ENCODE data around the gene MYO1H.

MYO1H gene

DNA sequence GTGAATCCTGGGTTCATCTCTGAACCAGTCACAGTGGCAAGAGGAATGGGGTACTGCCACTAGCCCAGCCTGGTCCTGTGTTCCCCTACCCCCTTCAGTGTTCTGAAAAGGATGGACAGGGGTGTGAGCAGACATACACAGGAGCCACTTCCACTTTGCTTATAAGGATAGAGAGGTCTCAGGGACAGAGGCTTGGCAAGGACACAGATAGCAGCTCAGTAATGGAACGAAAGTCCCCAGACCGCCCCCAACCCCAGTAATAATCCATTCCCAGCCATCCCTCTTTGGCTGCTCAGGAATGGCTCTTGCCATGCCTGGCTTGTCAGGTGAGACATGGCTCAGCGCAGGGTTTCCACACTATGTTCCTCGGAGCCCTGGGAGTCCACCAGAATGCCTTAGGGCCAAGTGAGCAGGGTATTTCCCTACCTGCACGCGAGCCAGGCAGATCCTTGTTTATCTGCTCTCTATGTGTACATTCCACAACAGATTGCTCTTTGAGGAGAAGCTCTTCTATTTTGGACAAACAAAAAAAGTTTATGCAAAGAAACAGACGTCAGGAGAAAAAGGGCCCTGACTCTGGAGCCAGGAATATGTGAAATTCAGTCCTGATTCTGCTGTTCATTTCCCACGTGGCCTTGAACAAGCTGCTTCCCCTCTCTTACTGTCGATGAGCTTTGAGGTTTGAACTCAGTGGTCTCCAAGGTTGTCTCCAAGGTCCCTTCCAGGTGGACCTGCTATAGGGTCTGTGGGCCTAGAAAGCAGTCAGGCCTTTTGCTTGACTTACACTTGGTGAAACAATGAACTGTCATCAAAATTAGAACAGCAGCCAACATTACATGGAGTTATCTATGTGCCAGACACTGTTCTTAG lies 139.7 kb downstream of the MYO1H start:
- H3K27me3 ChIP-seq (replicated peaks; ENCODE audit: control insufficient read depth, insufficient read depth, low read length) = no peaks in the 10 kb centered on the region
- H3K36me3 ChIP-seq (ENCODE audit: control insufficient read depth, insufficient read depth, low read length, severe bottlenecking) = peaks cover 90% of the 10 kb centered on the region
- no peak overlapping the region for H3K4me3 ChIP-seq (ENCODE audit: low read length)
- no peak for DNase-seq (ENCODE audit: low read depth)
- H3K9ac ChIP-seq (ENCODE audit: low read length) = no peak overlapping the region
- peaks cover 37% of the 10 kb centered on the region for H3K4me1 ChIP-seq (ENCODE audit: control insufficient read depth, insufficient read depth, low read length)
- H3K9me3 ChIP-seq (ENCODE audit: control insufficient read depth, low read length) = no peaks in the 10 kb centered on the region

DNA sequence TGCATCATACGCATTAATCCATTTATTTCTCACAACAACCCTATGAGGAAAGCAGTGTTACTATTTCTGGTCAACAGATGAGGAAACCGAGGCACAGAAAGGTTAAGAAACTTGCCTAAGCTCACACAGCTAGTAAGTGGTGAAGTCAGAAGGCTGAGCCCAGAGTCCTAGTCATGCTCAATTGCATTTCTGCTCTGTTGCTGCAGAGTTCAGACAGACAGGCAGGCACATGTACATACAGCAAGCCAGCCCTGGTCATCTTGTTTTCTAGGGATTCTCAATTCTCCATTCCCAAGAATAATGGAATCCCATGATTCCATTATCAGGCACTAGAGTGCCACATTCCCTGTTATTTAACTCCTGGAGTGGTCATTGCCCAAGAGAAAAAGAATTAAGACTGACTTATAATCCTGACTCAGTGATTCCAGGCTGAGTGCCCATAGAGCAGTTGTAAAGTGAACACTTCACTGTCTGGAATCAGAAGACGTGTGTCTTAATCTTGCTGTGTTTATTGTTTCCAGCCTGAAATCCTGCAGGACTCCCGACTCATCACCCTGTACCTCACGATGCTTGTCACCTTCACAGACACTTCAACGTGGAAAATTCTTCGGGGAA lies 140.5 kb downstream of the MYO1H start:
- Histone ChIP-seq H3K4me3 (ENCODE audit: low read length) (no peak overlapping the region), H3K9me3 (ENCODE audit: control insufficient read depth, low read length) (no peaks in the 10 kb centered on the region), H3K4me1 (ENCODE audit: control insufficient read depth, insufficient read depth, low read length) (peaks cover 37% of the 10 kb centered on the region), H3K36me3 (ENCODE audit: control insufficient read depth, insufficient read depth, low read length, severe bottlenecking) (peaks cover 96% of the 10 kb centered on the region), H3K27me3 (replicated peaks; ENCODE audit: control insufficient read depth, insufficient read depth, low read length) (no peaks in the 10 kb centered on the region), H3K9ac (ENCODE audit: low read length) (no peak overlapping the region)
- no peak for DNase-seq (ENCODE audit: low read depth)

DNA sequence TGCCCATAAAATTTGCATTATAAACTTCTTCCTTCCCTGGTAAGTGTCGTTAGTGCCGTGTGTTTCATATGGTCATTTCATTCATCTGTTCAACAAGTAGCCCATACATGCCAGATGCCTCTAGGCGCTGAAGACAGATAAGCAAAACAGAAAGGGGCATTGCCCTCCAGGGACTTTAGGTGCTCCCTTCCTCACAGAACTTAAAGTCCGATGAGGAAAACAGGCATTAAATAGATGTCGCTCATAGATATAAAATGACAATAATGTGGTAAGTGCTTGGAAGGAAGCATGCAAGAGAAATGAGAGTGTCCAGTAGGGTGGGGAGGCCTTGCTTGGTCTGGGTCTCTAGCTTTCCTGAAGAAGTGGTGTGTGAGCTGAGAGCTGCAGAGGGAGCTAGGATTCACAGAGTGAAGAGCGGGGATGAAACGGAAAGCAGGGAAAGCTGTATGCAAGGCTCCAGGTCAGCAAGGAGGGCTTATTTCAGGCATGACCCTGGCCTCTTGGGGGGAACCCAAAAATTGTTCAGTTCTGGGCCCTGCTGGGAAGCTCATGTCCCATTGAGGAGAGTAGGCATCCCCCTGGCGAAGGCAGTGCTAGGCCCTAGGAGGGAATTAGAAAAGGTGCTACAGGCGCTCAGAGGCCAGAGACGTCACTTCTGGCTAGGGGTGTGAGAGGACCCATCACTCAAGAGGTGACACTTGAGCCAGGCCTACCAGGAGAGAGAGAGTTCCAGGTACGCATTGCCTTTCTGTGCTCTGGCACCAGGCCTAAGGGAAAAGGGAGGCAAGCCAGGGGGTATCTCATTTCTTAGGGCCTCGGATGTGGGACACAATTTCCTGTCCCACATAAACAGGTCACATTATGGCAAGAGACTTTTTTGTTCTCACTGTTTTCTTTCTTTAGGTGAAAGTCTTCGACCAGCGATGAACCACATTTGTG lies 141.6 kb downstream of the MYO1H start:
- no peak for DNase-seq (ENCODE audit: low read depth)
- Histone ChIP-seq H3K27me3 (replicated peaks; ENCODE audit: control insufficient read depth, insufficient read depth, low read length) (no peaks in the 10 kb centered on the region), H3K4me1 (ENCODE audit: control insufficient read depth, insufficient read depth, low read length) (peaks cover 37% of the 10 kb centered on the region), H3K9ac (ENCODE audit: low read length) (peak overlapping the region; percentile 31), H3K9me3 (ENCODE audit: control insufficient read depth, low read length) (no peaks in the 10 kb centered on the region), H3K4me3 (ENCODE audit: low read length) (no peak overlapping the region), H3K36me3 (ENCODE audit: control insufficient read depth, insufficient read depth, low read length, severe bottlenecking) (peaks cover 92% of the 10 kb centered on the region)

DNA sequence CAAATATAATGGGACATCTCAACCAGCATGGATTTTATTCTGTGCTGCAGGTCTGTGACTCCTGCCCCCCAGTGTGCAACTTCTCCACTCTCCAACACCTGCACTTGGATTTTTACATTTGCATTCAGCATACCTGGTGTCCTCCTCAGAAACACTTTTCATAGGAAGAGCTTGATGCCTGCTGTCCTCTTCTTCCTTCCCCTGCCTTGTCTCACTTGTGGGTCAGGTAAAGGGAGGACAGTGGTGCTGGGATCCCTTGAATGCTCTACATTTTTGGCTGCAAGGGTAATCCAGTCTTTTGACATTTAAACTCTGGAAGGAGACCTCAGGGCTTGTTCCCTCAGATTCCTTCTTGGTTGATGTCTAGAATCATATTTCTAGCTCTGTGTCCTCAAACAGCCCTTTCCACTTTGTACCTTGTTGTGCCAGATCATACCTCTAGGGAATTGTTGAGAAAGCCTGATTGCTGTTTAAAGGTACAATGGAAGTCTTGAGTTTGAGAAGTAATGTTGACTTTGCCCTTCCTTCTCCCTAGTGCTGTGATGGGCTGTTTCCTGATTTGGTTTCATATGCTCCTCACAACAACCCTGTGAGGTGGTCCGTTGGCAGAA lies 142.4 kb downstream of the MYO1H start:
- H3K9me3 ChIP-seq (ENCODE audit: control insufficient read depth, low read length) = no peaks in the 10 kb centered on the region
- no peak overlapping the region for H3K4me3 ChIP-seq (ENCODE audit: low read length)
- H3K36me3 ChIP-seq (ENCODE audit: control insufficient read depth, insufficient read depth, low read length, severe bottlenecking) = peaks cover 88% of the 10 kb centered on the region
- no peak for DNase-seq (ENCODE audit: low read depth)
- H3K4me1 ChIP-seq (ENCODE audit: control insufficient read depth, insufficient read depth, low read length) = peaks cover 37% of the 10 kb centered on the region
- no peak overlapping the region for H3K9ac ChIP-seq (ENCODE audit: low read length)
- no peaks in the 10 kb centered on the region for H3K27me3 ChIP-seq (replicated peaks; ENCODE audit: control insufficient read depth, insufficient read depth, low read length)

DNA sequence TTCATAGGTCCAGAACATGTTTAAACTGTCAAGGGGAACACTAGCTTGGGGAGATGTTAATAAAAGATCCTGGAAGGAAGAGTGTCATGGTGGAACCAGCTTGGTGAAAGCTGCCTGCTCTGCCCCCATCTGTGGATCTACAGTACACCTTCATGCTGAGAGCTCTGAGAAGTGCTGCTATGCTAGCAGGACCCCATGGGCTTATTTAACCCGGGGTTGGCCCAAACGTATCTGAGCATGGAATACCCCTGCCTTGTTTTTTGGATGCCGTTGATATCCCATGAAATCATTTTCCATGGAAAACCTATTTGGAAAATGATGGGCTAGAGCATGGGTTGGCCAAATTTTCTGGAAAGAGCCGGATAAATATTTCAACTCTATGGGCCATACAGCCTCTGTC lies 144.0 kb downstream of the MYO1H start:
- Histone ChIP-seq H3K36me3 (ENCODE audit: control insufficient read depth, insufficient read depth, low read length, severe bottlenecking) (peaks cover 81% of the 10 kb centered on the region), H3K9me3 (ENCODE audit: control insufficient read depth, low read length) (no peaks in the 10 kb centered on the region), H3K4me3 (ENCODE audit: low read length) (no peak overlapping the region)

DNA sequence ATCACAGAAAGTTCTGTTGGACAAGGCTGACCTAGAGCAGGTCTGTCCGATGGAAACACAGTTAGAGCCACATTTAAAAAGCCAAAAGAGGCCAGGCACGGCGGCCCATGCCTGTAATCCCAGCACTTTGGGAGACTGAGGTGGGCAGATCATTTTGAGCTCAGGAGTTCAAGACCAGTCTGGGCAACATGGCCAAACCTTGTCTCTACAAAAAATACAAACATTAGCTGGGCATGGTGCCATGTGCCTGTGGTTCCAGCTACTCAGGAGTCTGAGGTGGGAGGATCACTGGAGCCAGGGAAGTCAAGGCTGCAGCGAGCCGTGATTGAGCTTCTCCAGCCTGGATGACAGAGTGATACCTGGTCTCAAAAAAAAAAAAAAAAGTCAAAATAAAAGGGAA lies 144.7 kb downstream of the MYO1H start:
- Histone ChIP-seq H3K9ac (ENCODE audit: low read length) (no peak overlapping the region), H3K4me1 (ENCODE audit: control insufficient read depth, insufficient read depth, low read length) (peaks cover 37% of the 10 kb centered on the region), H3K9me3 (ENCODE audit: control insufficient read depth, low read length) (no peaks in the 10 kb centered on the region), H3K27me3 (replicated peaks; ENCODE audit: control insufficient read depth, insufficient read depth, low read length) (no peaks in the 10 kb centered on the region), H3K36me3 (ENCODE audit: control insufficient read depth, insufficient read depth, low read length, severe bottlenecking) (peaks cover 77% of the 10 kb centered on the region), H3K4me3 (ENCODE audit: low read length) (no peak overlapping the region)
- no peak for DNase-seq (ENCODE audit: low read depth)

More for the DNA sequence above, 144.0 kb downstream of the MYO1H start:
- Histone ChIP-seq H3K4me1 (ENCODE audit: control insufficient read depth, insufficient read depth, low read length) (peaks cover 37% of the 10 kb centered on the region), H3K27me3 (replicated peaks; ENCODE audit: control insufficient read depth, insufficient read depth, low read length) (no peaks in the 10 kb centered on the region), H3K9ac (ENCODE audit: low read length) (no peak overlapping the region)
- no peak for DNase-seq (ENCODE audit: low read depth)

DNA sequence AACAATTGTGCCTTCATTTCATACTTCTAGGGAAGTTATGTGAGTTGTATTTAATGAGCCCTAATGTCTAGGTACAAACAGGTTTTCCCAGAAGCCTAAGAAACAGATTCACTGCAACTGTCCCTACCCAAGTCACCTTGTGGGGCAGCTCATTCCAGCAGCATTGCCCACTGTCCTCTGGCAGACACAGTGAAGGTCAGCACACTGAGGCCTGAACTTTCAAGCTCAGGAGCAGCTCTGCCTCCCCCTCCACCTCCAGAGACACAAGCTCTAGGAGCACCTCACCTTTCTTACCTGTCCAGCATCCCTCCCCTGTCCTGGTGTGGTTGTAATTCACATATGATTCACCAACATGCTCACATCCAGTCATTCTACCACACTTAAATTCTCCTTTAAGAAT lies 145.4 kb downstream of the MYO1H start:
- H3K4me1 ChIP-seq (ENCODE audit: control insufficient read depth, insufficient read depth, low read length) = peaks cover 31% of the 10 kb centered on the region
- no peaks in the 10 kb centered on the region for H3K27me3 ChIP-seq (replicated peaks; ENCODE audit: control insufficient read depth, insufficient read depth, low read length)
- H3K4me3 ChIP-seq (ENCODE audit: low read length) = no peak overlapping the region
- H3K9me3 ChIP-seq (ENCODE audit: control insufficient read depth, low read length) = no peaks in the 10 kb centered on the region
- no peak overlapping the region for H3K9ac ChIP-seq (ENCODE audit: low read length)
- peaks cover 77% of the 10 kb centered on the region for H3K36me3 ChIP-seq (ENCODE audit: control insufficient read depth, insufficient read depth, low read length, severe bottlenecking)
- no peak for DNase-seq (ENCODE audit: low read depth)

DNA sequence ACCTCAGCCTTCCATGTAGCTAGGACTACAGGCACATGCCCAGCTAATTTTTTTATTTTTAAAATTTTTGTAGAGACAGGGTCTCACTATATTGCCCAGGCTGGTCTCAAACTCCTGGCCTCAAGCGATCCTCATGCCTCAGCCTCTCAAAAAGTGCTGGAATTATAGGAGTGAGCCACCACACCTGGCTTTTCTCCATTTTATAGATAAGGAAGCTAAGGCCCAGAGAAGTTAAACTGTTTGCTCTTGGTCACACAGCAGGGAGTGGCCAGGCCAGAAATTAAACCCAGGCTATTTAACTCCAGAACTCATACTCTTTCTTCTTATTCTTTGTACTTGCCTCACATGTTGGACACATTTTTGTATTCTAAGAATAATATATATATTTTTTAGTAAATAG lies 146.2 kb downstream of the MYO1H start:
- Histone ChIP-seq H3K27me3 (replicated peaks; ENCODE audit: control insufficient read depth, insufficient read depth, low read length) (no peaks in the 10 kb centered on the region), H3K4me1 (ENCODE audit: control insufficient read depth, insufficient read depth, low read length) (peaks cover 24% of the 10 kb centered on the region), H3K9ac (ENCODE audit: low read length) (no peak overlapping the region), H3K4me3 (ENCODE audit: low read length) (no peak overlapping the region), H3K9me3 (ENCODE audit: control insufficient read depth, low read length) (no peaks in the 10 kb centered on the region), H3K36me3 (ENCODE audit: control insufficient read depth, insufficient read depth, low read length, severe bottlenecking) (peaks cover 78% of the 10 kb centered on the region)
- DNase-seq (ENCODE audit: low read depth) = no peak

DNA sequence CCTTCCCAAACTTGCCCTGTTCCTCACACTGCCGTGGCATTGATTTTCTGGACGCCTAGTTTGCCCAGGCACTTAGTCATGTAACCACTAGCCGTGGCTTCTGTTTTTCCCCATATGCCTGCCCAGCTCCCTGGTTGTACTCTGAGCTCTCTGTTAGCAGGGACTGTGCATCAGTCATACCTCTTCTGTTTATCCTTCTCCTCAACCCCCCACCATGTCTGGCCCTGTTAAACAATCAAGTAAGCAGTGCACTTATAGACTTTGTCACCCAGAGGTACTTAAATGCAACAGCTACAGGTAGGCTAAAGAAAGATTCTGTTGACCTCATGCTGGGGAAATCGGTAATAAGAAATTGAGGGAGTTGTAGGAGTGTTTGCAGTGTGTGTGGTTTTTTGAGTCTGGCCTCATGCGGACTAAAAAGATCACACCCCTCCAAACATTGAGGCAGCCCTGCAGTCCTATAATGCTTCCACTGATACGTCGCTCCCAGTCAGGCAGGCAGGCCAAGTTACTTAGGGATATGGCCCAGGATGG lies 146.7 kb downstream of the MYO1H start:
- H3K36me3 ChIP-seq (ENCODE audit: control insufficient read depth, insufficient read depth, low read length, severe bottlenecking) = peaks cover 78% of the 10 kb centered on the region
- no peak for DNase-seq (ENCODE audit: low read depth)
- H3K9me3 ChIP-seq (ENCODE audit: control insufficient read depth, low read length) = no peaks in the 10 kb centered on the region
- H3K9ac ChIP-seq (ENCODE audit: low read length) = no peak overlapping the region
- no peak overlapping the region for H3K4me3 ChIP-seq (ENCODE audit: low read length)
- H3K4me1 ChIP-seq (ENCODE audit: control insufficient read depth, insufficient read depth, low read length) = peaks cover 23% of the 10 kb centered on the region
- no peaks in the 10 kb centered on the region for H3K27me3 ChIP-seq (replicated peaks; ENCODE audit: control insufficient read depth, insufficient read depth, low read length)

DNA sequence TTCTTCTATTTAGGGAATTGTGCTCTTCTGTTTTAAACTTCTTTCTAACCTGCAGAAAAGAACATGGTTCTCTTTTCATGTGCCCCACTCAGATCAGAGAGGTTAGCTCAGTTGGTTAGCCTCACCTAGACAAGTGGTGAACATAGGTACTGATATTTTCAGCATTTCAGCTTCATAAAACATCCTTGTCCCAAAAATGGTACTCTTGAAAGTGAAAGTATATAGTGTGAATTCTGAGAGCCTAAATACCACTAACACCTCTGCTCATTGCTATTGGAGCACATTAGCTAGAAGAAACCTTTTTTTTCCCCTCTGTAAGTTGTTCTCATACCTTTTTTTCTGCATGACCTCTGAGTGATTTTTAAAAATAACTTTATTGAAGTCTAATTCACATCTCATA lies 147.3 kb downstream of the MYO1H start:
- no peaks in the 10 kb centered on the region for H3K27me3 ChIP-seq (replicated peaks; ENCODE audit: control insufficient read depth, insufficient read depth, low read length)
- H3K36me3 ChIP-seq (ENCODE audit: control insufficient read depth, insufficient read depth, low read length, severe bottlenecking) = peaks cover 77% of the 10 kb centered on the region
- H3K4me1 ChIP-seq (ENCODE audit: control insufficient read depth, insufficient read depth, low read length) = peaks cover 17% of the 10 kb centered on the region
- H3K9ac ChIP-seq (ENCODE audit: low read length) = no peak overlapping the region
- H3K9me3 ChIP-seq (ENCODE audit: control insufficient read depth, low read length) = no peaks in the 10 kb centered on the region
- DNase-seq (ENCODE audit: low read depth) = no peak
- H3K4me3 ChIP-seq (ENCODE audit: low read length) = no peak overlapping the region
